Testis (tissue), 2 donors: ENCODE measurements around the gene JUP.

Experiments used
- POLR2A ChIP-seq: fragments of 450-650 bp; IDR thresholded peaks from one replicate; pipeline ENCODE4 v1.6.1; 2017; ENCODE audit warnings: antibody characterized with exemption, mild to moderate bottlenecking, moderate library complexity
- TF ChIP-seq, protein P1 (sequence below), 3 experiments: fragments of 450-650 bp in 2 of 3; fragments of 200-600 bp in 1 of 3; sonication (generic) in 1 of 3; IDR thresholded peaks; one replicate each; pipeline ENCODE4 v1.5.1; 2016 to 2019; ENCODE audit warnings: antibody characterized with exemption in 3 of 3, mild to moderate bottlenecking in 2 of 3, moderate library complexity in 1 of 3

DNA sequence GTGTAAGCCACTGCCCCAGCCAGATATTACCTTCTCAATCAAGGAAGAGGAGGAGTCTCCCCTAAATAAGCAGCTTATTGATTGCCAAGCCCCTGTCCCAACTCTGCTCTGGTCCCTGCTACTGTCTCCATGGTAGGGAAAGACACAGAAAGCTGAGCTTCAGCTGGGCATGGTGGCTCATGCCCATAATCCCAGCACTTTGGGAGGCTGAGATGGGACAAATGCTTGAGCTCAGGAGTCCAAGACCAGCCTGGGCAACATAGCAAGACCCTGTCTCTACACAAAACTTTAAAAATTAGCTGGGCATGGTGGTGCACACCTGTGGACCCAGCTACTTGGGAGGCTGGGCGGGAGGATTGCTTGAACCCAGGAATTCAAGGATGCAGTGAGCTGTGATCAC lies 6.6 kb downstream of the JUP start:
- TF ChIP-seq, protein P1, sequence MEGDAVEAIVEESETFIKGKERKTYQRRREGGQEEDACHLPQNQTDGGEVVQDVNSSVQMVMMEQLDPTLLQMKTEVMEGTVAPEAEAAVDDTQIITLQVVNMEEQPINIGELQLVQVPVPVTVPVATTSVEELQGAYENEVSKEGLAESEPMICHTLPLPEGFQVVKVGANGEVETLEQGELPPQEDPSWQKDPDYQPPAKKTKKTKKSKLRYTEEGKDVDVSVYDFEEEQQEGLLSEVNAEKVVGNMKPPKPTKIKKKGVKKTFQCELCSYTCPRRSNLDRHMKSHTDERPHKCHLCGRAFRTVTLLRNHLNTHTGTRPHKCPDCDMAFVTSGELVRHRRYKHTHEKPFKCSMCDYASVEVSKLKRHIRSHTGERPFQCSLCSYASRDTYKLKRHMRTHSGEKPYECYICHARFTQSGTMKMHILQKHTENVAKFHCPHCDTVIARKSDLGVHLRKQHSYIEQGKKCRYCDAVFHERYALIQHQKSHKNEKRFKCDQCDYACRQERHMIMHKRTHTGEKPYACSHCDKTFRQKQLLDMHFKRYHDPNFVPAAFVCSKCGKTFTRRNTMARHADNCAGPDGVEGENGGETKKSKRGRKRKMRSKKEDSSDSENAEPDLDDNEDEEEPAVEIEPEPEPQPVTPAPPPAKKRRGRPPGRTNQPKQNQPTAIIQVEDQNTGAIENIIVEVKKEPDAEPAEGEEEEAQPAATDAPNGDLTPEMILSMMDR (IDR thresholded peaks at IDR 0.05): no peak
- TF ChIP-seq POLR2A: no peak
